SK-N-MC (cell line): ENCODE measurements around the gene TMEM87B.
"Not testable (repeated sequence)": the region's sequence is repeated elsewhere in the genome, so short reads cannot be mapped to it uniquely, and the experiment has no call there.

Experiments
- DNase-seq: peaks from one replicate; pipeline ENCODE4 v3.0.0-alpha.2; 2011; ENCODE audit warnings: low read depth, low spot score
- H3K27ac ChIP-seq: fragments of 200-600 bp; sonication (generic); 2 replicates; pipeline ENCODE4 v1.5.1; 2016; ENCODE audit warnings: mixed run types
- H3K36me3 ChIP-seq: fragments of 200-600 bp; sonication (generic); 2 replicates; pipeline ENCODE4 v1.6.1; 2017; ENCODE audit warnings: antibody characterized with exemption, low read length, mixed read lengths; ENCODE audit not compliant: insufficient read depth
- H3K4me3 ChIP-seq: fragments of 200-600 bp; sonication (generic); 2 replicates; pipeline ENCODE4 v1.5.1; 2016
- H3K9ac ChIP-seq: fragments of 200-600 bp; sonication (generic); 2 replicates; pipeline ENCODE4 v1.8.0; 2017; ENCODE audit warnings: mixed run types, mixed read lengths; ENCODE audit not compliant: insufficient read length
- H3K9me3 ChIP-seq: fragments of 200-600 bp; sonication (generic); 2 replicates; pipeline ENCODE4 v1.6.1; 2017; ENCODE audit warnings: low read depth, mild to moderate bottlenecking, antibody characterized with exemption, low read length, moderate library complexity, mixed read lengths
- EZH2 ChIP-seq: fragments of 200-600 bp; sonication (generic); IDR thresholded peaks from one replicate; pipeline ENCODE4 v1.6.1; 2017; ENCODE audit warnings: antibody characterized with exemption
- FOXP2 ChIP-seq: optimal IDR thresholded peaks from 2 replicates; pipeline ENCODE3; 2011; ENCODE audit warnings: mild to moderate bottlenecking, moderate library complexity; ENCODE audit not compliant: insufficient read depth; ENCODE audit errors: extremely low read length, control extremely low read depth
- POLR2AphosphoS5 ChIP-seq: IDR thresholded peaks from 2 replicates; pipeline ENCODE4 v1.6.1; 2012; ENCODE audit warnings: mild to moderate bottlenecking, low read depth, low read length, borderline replicate concordance

The TMEM87B gene

DNA sequence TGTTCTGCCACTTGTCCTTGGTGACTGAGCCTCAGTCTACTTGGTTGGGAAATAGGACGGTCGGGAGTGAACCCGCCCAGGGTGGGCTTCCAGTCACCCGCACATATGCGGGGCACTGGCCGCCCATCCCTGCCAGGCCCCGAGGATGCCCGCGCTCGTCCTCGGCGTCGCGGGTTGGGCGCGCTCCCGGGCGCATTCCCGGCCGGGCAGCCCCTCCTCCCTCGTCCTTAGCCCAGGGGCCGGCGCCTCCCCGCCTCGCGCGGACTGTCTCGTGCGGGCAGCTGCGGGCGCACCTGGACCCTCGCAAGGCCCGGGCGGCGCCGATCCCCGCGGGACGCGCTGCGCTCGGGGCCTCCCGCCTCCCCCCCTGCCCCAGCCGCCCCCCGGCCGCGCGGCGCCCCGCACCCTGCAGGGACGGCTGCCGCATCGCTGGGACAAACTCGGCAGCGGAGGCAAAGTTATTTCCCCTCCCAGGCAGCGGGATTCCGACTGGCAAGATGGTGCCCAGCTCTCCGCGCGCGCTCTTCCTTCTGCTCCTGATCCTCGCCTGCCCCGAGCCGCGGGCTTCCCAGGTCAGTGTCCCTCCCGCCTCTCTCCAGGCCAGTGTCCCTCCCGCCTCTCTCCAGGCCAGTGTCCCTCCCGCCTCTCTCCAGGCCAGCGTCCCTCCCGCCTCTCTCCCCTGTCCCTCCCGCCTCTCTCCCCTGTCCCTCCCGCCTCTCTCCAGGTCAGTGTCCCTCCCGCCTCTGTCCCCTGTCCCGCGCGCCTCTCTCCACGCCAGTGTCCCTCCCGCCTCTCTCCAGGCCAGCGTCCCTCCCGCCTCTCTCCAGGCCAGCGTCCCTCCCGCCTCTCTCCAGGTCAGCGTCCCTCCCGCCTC, 83.3 kb downstream of the TMEM87B start, which contains the start of gene FBLN7:
TSS of gene FBLN7 (plus strand) at position 227 of the 874 bp plus-strand sequence. CDS start at position 498, 271 bp downstream.
- Histone ChIP-seq H3K9ac (no peak within 1 kb of the TSS), H3K36me3 (no peaks in the 10 kb centered on the region), H3K27ac (no peak within 1 kb of the TSS), H3K4me3 (peak within 1 kb of the TSS; percentile 54), H3K9me3 (no peaks in the 10 kb centered on the region)
- no peak for DNase-seq
- TF ChIP-seq FOXP2 = no peak
- TF ChIP-seq EZH2 = no peak
- TF ChIP-seq POLR2AphosphoS5 = no peak

DNA sequence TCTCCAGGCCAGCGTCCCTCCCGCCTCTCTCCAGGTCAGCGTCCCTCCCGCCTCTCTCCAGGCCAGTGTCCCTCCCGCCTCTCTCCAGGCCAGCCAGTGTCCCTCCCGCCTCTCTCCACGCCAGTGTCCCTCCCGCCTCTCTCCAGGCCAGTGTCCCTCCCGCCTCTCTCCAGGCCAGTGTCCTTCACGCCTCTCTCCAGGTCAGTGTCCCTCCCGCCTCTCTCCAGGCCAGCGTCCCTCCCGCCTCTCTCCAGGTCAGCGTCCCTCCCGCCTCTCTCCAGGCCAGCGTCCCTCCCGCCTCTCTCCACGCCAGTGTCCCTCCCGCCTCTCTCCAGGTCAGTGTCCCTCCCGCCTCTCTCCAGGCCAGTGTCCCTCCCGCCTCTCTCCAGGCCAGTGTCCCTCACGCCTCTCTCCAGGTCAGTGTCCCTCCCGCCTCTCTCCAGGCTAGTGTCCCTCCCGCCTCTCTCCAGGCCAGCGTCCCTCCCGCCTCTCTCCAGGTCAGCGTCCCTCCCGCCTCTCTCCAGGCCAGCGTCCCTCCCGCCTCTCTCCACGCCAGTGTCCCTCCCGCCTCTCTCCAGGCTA, 84.1 kb downstream of the TMEM87B start:
- H3K9ac ChIP-seq, H3K36me3 ChIP-seq, H3K4me3 ChIP-seq, DNase-seq, H3K9me3 ChIP-seq, H3K27ac ChIP-seq: not testable (repeated sequence)

- H3K27ac ChIP-seq, H3K36me3 ChIP-seq, DNase-seq, H3K4me3 ChIP-seq, H3K9me3 ChIP-seq, H3K9ac ChIP-seq: not testable (repeated sequence)
Measured at GRCh38 chr2:112139661-112140204, 84.7 kb downstream of the TMEM87B start.

DNA sequence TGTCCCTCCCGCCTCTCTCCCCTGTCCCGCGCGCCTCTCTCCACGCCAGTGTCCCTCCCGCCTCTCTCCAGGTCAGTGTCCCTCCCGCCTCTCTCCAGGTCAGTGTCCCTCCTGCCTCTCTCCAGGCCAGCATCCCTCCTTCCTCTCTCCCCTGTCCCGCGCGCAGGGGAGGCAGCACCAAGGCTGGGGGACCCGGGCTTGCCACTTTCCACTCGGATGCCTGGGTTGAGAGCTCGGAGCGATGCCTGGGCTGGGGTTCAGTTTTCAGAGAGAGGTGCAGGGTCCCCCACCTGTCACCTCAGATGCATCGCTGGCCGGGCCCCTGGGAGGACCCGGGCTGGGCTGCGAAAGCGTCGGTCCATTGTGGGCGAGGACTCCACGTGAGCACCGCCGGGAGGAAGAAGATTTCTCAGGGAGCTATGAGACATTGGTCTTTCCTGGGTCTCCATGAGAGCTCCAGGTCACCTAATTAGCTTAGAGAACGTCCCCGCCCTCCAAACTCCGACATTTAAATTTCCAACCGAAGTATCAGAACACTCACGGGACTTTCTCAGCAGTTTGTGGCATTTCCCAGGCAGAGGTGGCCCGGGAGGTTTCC, 85.2 kb downstream of the TMEM87B start:
- no peaks in the 10 kb centered on the region for H3K36me3 ChIP-seq
- no peak for DNase-seq
- H3K9me3 ChIP-seq = no peaks in the 10 kb centered on the region
- H3K27ac ChIP-seq = no peak overlapping the region
- H3K4me3 ChIP-seq = no peak overlapping the region
- no peak for TF ChIP-seq FOXP2
- no peak for TF ChIP-seq POLR2AphosphoS5
- TF ChIP-seq EZH2 = no peak
- no peak overlapping the region for H3K9ac ChIP-seq

DNA sequence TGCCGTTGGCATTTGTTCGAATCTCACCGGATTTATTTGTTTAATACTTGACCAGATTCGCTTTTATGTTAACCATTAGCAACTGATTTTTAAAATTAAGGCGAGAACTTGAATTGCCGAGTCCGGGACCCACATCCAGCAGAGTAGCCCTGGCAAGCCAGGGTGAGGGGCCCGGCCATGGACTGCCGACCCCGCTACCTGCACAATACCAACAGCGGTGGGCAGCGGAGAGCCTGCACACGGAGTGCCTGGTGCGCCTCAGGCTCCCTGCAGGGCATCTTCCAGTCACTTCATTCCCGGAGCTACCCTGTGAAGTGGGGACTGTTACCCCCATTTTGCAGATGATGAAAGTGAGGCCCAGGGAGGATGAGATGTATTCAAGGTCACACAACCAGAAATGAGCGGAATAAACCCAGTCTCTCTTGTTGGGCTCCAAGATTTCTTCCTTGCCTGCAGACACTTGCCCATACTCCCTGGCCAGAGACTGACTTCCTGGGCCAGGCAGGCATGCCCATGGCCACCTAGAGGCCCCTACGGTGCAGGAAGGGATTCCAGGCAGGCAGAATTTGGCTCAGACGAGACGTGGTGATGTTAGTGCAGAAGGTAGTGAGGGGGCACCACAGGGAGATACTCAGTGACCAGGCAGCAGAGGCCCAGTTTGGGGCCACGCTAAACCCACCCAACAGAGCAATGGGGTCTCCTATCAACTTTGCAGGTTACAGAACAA, 86.0 kb downstream of the TMEM87B start:
- Histone ChIP-seq H3K27ac (no peak overlapping the region), H3K4me3 (no peak overlapping the region), H3K36me3 (no peaks in the 10 kb centered on the region), H3K9ac (no peak overlapping the region), H3K9me3 (no peaks in the 10 kb centered on the region)
- no peak for DNase-seq
- no peak for TF ChIP-seq POLR2AphosphoS5
- TF ChIP-seq FOXP2 = no peak
- TF ChIP-seq EZH2 = no peak

GRCh38 chr2:112141626-112142007, 86.5 kb downstream of the TMEM87B start:
- no peak overlapping the region for H3K4me3 ChIP-seq
- no peak for TF ChIP-seq EZH2
- TF ChIP-seq FOXP2 = no peak
- TF ChIP-seq POLR2AphosphoS5 = no peak
- DNase-seq = no peak
- no peaks in the 10 kb centered on the region for H3K36me3 ChIP-seq
- no peaks in the 10 kb centered on the region for H3K9me3 ChIP-seq
- no peak overlapping the region for H3K27ac ChIP-seq
- H3K9ac ChIP-seq = no peak overlapping the region

GRCh38 chr2:112142525-112143078, 87.5 kb downstream of the TMEM87B start:
- Histone ChIP-seq H3K4me3 (no peak overlapping the region), H3K9ac (no peak overlapping the region), H3K36me3 (no peaks in the 10 kb centered on the region), H3K9me3 (no peaks in the 10 kb centered on the region), H3K27ac (no peak overlapping the region)
- DNase-seq = no peak
- no peak for TF ChIP-seq FOXP2
- no peak for TF ChIP-seq EZH2

DNA sequence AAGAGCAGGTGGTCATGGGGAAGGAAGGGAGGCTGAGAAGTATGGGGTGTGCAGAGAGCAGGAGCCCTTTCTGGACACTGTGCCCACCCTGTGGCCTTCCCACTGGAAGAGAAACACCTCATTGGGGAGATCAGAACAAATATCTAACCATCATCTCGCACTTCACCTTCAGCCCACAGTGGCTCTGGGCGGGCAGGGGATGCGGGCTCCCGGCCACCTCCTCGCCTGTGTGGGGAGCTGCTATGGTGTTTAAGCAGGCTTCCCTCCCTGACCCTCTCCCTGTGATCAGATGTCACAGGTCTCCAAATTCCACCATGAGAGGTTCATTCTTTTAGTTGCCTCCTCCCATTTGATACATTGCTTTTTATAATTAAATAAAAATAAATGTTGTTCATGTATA, 88.1 kb downstream of the TMEM87B start:
- Histone ChIP-seq H3K9me3 (no peaks in the 10 kb centered on the region), H3K4me3 (no peak overlapping the region), H3K9ac (no peak overlapping the region), H3K27ac (no peak overlapping the region), H3K36me3 (no peaks in the 10 kb centered on the region)
- TF ChIP-seq FOXP2 (no peak), EZH2 (no peak), POLR2AphosphoS5 (no peak)
- DNase-seq = no peak

GRCh38 chr2:112144966-112145365, 89.9 kb downstream of the TMEM87B start:
- Histone ChIP-seq H3K4me3 (no peak overlapping the region), H3K9me3 (no peaks in the 10 kb centered on the region), H3K36me3 (no peaks in the 10 kb centered on the region), H3K9ac (no peak overlapping the region), H3K27ac (no peak overlapping the region)
- no peak for TF ChIP-seq POLR2AphosphoS5
- TF ChIP-seq FOXP2 = no peak
- no peak for TF ChIP-seq EZH2
- no peak for DNase-seq
